GM12801 (cell line): ENCODE results near the gene RAB3IP.

ENCODE experiments used
- TF ChIP-seq, protein P1 (sequence below): IDR thresholded peaks from one replicate; pipeline ENCODE4 v1.5.1; 2011; ENCODE audit warnings: control low read depth; ENCODE audit not compliant: insufficient read length; ENCODE audit errors: extremely low read depth

Gene RAB3IP

DNA sequence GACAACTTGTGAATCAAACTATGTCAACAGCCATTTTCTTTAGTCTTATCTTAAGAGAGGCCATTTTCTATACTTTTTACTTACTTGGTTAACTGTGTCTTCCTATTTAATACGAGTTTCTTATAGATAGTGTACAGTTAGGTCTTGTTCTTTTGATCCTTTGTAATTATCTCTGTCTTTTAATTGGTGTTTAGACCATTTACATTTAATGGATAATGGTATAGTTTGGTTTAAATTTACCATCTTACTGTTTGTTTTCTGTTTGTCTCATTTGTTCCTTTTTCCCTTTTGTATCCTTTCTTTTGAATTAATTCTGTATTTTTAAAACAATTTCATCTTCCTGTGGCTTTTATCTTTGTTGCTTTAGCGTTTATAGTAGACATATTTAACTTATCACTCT lies 19.4 kb downstream of the RAB3IP start:
- TF ChIP-seq, protein P1, sequence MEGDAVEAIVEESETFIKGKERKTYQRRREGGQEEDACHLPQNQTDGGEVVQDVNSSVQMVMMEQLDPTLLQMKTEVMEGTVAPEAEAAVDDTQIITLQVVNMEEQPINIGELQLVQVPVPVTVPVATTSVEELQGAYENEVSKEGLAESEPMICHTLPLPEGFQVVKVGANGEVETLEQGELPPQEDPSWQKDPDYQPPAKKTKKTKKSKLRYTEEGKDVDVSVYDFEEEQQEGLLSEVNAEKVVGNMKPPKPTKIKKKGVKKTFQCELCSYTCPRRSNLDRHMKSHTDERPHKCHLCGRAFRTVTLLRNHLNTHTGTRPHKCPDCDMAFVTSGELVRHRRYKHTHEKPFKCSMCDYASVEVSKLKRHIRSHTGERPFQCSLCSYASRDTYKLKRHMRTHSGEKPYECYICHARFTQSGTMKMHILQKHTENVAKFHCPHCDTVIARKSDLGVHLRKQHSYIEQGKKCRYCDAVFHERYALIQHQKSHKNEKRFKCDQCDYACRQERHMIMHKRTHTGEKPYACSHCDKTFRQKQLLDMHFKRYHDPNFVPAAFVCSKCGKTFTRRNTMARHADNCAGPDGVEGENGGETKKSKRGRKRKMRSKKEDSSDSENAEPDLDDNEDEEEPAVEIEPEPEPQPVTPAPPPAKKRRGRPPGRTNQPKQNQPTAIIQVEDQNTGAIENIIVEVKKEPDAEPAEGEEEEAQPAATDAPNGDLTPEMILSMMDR, result no peak

GRCh38 chr12:69765515-69765914 lies 26.9 kb downstream of the RAB3IP start:
- TF ChIP-seq, protein P1, result no peak

GRCh38 chr12:69766260-69766659 lies 27.6 kb downstream of the RAB3IP start:
- TF ChIP-seq, protein P1, result no peak

DNA sequence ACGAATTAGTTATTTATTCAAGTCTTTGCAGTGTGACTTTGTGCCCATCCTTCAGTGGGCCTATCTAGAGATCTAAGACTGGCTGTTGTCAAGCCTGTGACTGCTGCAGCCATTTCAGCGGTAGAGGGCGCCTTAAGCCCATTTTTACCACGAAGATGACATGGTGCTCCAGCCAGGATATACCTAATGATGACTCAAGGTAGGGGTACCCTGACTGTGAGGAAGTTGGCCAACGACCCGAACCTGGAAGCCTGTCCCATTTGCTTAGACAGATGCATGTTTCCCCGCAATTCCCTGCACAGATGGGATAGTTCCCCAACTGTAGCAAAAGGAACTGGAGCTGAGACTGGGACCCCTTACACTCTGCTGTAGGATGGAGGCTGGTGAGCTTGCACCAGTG lies 41.3 kb downstream of the RAB3IP start:
- TF ChIP-seq, protein P1, result no peak

GRCh38 chr12:69783365-69783764 lies 44.7 kb downstream of the RAB3IP start:
- TF ChIP-seq, protein P1, result no peak

- TF ChIP-seq, protein P1, result no peak
Observed at GRCh38 chr12:69789351-69789750, 50.7 kb downstream of the RAB3IP start.

- TF ChIP-seq, protein P1, result no peak
Observed at GRCh38 chr12:69792533-69792932, 53.9 kb downstream of the RAB3IP start.

DNA sequence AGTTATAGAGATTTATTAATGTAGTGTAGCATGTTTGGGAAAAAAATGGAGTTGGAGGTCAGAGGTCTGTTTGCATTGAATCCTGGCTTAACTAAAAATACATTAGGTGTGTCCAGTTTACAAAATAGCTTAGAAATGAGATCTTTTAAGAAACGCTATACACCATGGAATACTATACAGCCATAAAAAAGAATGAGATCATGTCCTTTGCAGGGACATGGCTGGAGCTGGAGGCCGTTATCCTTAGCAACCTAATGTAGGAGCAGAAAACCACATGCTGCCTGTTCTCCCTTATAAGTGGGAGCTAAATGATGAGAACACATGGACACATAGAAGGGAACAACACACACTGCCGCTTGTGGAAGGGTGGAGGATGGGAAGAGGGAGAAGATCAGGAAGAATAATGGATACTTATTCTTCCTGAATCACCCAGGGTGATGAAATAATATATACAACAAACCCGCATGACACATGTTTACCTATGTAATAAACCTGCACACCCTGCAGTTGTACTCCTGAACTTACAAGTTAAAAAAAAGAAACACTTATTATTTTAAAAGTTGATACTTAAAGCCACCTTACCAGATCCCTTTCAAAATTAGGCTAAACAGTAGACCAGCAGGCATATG lies 72.3 kb downstream of the RAB3IP start:
- TF ChIP-seq, protein P1, result no peak
